Neural progenitor cell (in vitro differentiated cells): ENCODE results near the gene LARP6.

Experiments
- CTCF ChIP-seq: fragments of 200-600 bp; sonication (generic); IDR thresholded peaks from 2 replicates; pipeline ENCODE4 v1.5.1; 2017; ENCODE audit warnings: antibody characterized with exemption, mild to moderate bottlenecking
- EZH2 ChIP-seq: fragments of 200-600 bp; sonication (generic); IDR thresholded peaks from 2 replicates; pipeline ENCODE4 v1.6.1; 2017; ENCODE audit warnings: antibody characterized with exemption, mild to moderate bottlenecking, moderate library complexity
- EZH2phosphoT487 ChIP-seq: fragments of 200-600 bp; sonication (generic); IDR thresholded peaks from 2 replicates; pipeline ENCODE4 v1.6.1; 2017; ENCODE audit warnings: antibody characterized with exemption

GRCh38 chr15:70857562-70858285 lies 3.8 kb upstream of the LARP6 start:
- no peak for TF ChIP-seq EZH2
- TF ChIP-seq CTCF, result no peak
- no peak for TF ChIP-seq EZH2phosphoT487
